ENCODE measurements around the gene TYW5.

TYW5 gene

DNA sequence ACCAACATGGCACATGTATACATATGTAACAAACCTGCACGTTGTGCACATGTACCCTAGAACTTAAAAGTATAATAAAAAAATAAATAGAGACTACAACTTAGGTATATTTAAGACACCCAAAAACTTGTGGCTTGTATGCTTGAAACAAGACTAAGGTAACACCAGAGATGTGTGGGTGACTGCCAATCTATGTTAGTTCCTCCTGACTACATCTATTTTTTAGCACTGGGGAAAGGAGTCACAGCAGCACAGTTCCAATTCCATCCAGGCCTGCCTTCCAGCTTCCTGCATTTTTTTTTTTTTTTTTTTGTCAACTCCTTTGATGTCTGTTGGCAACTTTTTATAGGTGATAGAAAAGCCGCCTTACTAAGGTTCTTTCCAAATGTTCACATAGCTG lies 26.0 kb downstream of the TYW5 start:
- TF ChIP-seq, protein P1, sequence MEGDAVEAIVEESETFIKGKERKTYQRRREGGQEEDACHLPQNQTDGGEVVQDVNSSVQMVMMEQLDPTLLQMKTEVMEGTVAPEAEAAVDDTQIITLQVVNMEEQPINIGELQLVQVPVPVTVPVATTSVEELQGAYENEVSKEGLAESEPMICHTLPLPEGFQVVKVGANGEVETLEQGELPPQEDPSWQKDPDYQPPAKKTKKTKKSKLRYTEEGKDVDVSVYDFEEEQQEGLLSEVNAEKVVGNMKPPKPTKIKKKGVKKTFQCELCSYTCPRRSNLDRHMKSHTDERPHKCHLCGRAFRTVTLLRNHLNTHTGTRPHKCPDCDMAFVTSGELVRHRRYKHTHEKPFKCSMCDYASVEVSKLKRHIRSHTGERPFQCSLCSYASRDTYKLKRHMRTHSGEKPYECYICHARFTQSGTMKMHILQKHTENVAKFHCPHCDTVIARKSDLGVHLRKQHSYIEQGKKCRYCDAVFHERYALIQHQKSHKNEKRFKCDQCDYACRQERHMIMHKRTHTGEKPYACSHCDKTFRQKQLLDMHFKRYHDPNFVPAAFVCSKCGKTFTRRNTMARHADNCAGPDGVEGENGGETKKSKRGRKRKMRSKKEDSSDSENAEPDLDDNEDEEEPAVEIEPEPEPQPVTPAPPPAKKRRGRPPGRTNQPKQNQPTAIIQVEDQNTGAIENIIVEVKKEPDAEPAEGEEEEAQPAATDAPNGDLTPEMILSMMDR (IDR thresholded peaks at IDR 0.05) = no peak
- Mint-ChIP-seq H3K4me3 (no peak overlapping the region), H3K4me1 (no peaks in the 10 kb centered on the region), H3K27me3 (ENCODE audit: low read depth, poor library complexity) (no peaks in the 10 kb centered on the region), H3K36me3 (ENCODE audit: low read depth) (peaks cover 53% of the 10 kb centered on the region), H3K27ac (no peak overlapping the region), H3K9me3 (no peaks in the 10 kb centered on the region)
- DNase-seq = no peak

DNA sequence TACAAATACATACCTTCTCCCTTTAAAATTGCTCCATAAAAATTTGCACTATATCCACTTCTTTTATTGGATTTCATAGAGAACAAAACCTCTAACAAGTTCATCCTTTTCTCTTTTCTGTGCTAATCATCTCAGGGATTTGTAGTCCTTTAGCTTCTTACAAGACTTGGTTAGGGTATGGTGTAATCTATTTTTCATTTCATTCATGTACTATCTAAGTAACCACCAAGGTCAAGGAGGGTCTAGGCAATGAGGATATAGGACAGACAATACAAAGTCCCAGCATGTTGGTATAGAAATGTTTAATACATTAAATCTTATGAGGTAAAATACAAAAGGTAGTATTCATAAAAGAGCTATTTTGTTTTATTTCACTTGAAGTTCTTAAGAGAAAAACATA lies 26.7 kb downstream of the TYW5 start:
- Mint-ChIP-seq H3K9me3 (no peaks in the 10 kb centered on the region), H3K27ac (peak overlapping the region; percentile 85), H3K4me3 (no peak overlapping the region), H3K4me1 (no peaks in the 10 kb centered on the region), H3K36me3 (ENCODE audit: low read depth) (peaks cover 53% of the 10 kb centered on the region), H3K27me3 (ENCODE audit: low read depth, poor library complexity) (no peaks in the 10 kb centered on the region)
- no peak for DNase-seq
- TF ChIP-seq, protein P1 (IDR thresholded peaks at IDR 0.05) = no peak

DNA sequence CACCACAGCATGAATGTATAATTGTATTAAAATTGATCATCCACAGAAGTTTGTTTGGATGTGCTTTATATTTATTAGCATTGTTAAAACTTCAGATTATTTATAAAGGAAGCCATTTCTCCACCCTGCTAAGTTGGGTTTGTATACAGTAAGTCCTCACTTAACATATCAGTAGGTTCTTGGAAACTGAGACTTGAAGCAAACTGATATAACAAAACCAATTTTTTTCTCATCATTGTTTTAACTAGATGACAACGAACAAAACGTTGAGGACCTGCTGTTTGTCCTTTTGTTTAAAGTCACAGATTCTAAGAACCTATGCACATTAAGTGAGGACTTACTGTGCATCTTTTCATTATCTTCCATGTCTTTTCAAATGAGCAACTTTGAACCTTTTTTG lies 27.1 kb downstream of the TYW5 start:
- Mint-ChIP-seq H3K36me3 (ENCODE audit: low read depth) (peaks cover 53% of the 10 kb centered on the region), H3K9me3 (no peaks in the 10 kb centered on the region), H3K27ac (peak overlapping the region; percentile 85), H3K4me3 (no peak overlapping the region), H3K4me1 (no peaks in the 10 kb centered on the region), H3K27me3 (ENCODE audit: low read depth, poor library complexity) (no peaks in the 10 kb centered on the region)
- no peak for DNase-seq
- TF ChIP-seq, protein P1 (IDR thresholded peaks at IDR 0.05) = no peak

DNA sequence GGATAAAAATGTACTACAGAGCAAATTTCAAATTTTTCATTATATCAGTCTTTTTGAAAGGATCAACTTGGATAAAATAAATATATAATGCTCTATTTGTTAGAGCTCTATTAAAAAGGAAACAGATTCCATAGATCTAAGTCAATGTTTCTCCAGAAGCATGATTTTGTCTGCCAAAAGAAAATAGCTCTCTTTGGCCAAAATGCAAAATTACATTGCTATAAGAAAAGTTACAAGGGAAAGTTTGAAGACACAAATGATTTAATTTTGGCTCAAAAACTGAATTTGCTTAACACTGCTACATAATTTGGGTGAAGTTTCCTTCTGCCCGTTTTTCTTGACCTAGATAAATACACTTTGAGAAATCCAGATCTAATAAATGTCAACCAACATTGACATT lies 28.5 kb downstream of the TYW5 start:
- no peaks in the 10 kb centered on the region for H3K9me3 Mint-ChIP-seq
- no peak overlapping the region for H3K4me3 Mint-ChIP-seq
- H3K27me3 Mint-ChIP-seq (ENCODE audit: low read depth, poor library complexity) = no peaks in the 10 kb centered on the region
- no peak for DNase-seq
- H3K4me1 Mint-ChIP-seq = peaks cover 7% of the 10 kb centered on the region
- H3K27ac Mint-ChIP-seq = no peak overlapping the region
- TF ChIP-seq, protein P1 (IDR thresholded peaks at IDR 0.05) = no peak
- H3K36me3 Mint-ChIP-seq (ENCODE audit: low read depth) = peaks cover 54% of the 10 kb centered on the region

DNA sequence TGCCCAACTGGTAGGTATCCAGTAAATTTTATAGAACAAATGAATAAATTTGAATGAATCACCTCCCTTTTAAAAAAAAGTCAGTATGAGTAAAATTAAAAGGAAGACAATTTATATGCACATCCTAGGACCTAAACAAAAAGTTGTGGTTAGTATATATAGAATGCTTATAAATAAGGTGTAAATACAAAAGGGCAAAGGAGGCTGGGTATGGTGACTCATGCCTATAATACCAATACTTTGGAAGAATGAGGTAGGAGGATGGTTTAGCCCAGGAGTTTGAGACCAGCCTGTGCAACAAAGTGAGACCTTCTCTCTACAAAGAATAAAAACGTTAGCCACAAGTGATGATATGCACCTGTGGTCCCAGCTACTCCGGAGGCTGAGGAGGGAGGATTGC lies 31.4 kb downstream of the TYW5 start:
- H3K36me3 Mint-ChIP-seq (ENCODE audit: low read depth) = peaks cover 50% of the 10 kb centered on the region
- H3K4me3 Mint-ChIP-seq = no peak overlapping the region
- peaks cover 7% of the 10 kb centered on the region for H3K4me1 Mint-ChIP-seq
- no peak for DNase-seq
- no peaks in the 10 kb centered on the region for H3K27me3 Mint-ChIP-seq (ENCODE audit: low read depth, poor library complexity)
- H3K27ac Mint-ChIP-seq = peak overlapping the region; percentile 45
- TF ChIP-seq, protein P1 (IDR thresholded peaks at IDR 0.05) = no peak
- peaks cover 6% of the 10 kb centered on the region for H3K9me3 Mint-ChIP-seq

DNA sequence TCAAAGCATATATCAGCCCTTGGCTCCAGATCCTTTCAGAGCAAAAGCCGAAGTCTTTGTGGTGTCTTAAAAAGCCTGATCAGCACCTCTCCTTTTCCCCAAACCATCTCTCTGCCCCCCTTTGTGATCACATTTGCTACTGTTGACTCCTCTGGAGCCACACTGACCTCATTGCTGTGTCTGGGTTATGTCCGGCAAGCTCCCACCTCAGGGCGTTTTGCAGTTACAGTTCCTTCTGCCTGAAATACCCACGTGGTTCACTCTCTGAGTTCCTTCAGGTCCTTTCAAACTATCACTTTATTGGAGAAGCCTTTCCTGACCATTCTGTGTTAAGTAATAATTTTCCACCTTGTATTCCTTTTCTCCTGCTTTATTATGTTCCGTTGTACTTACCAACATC lies 32.4 kb downstream of the TYW5 start:
- H3K4me3 Mint-ChIP-seq = no peak overlapping the region
- no peak for DNase-seq

More for the DNA sequence above, 32.4 kb downstream of the TYW5 start:
- H3K27ac Mint-ChIP-seq = peak overlapping the region; percentile 95
- H3K36me3 Mint-ChIP-seq (ENCODE audit: low read depth) = peaks cover 55% of the 10 kb centered on the region
- TF ChIP-seq, protein P1 (IDR thresholded peaks at IDR 0.05) = no peak
- peaks cover 13% of the 10 kb centered on the region for H3K9me3 Mint-ChIP-seq
- no peaks in the 10 kb centered on the region for H3K27me3 Mint-ChIP-seq (ENCODE audit: low read depth, poor library complexity)
- peaks cover 7% of the 10 kb centered on the region for H3K4me1 Mint-ChIP-seq

All from nephron progenitor cell (in vitro differentiated cells).